Measurements from ENCODE around the gene OVAAL. TPM values are rescaled to one million over a fixed set of nuclear protein-coding genes. Genes with fewer than 3 reads are reported as not detected.

Gene OVAAL
- total and polyA plus RNA-seq, 2 of the 4 experiments (the other 2 are of a cell fraction): not detected

DNA sequence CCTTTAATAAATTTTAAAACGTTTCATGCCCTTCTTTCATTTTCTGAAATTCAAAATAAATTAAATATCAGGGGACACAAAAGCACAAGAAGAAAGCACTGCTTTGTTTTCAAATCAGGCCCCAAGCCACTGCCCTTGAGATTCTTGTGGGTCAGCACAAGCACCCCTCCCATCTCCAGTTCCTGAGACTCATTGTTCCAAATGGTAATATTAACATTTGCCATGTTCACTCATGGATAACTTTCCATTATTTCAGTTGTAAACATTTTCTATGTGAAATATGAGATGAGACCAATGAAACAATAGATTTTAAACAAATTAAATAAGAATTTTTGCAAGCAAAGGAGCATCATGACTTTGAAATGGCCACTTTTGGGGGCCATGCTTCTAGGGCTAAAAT is 7.7 kb downstream of the OVAAL start:
- 60% methylated on average over 1 of the region's 1 CpG; no CpG with 5 or more reads in 1 of the 2 experiments for WGBS, 2 experiments (ENCODE audit: extremely low coverage in 2 of 2, insufficient read length in 1 of 2)
- Histone ChIP-seq H3K4me2 (ENCODE audit: low read depth, low read length) (no peak overlapping the region), H3K27me3 (ENCODE audit: control insufficient read depth, insufficient read depth, low read length) (no peaks in the 10 kb centered on the region), H3K23ac (ENCODE audit: low read depth, low read length) (no peak overlapping the region), H2AK5ac (ENCODE audit: low read depth, low read length) (no peak overlapping the region), H3K14ac (replicated peaks; ENCODE audit: low read depth, low read length) (no peak overlapping the region), H3K4me3 (ENCODE audit: insufficient read depth, low read depth, low read length) (no peak overlapping the region), H3K9ac (ENCODE audit: low read depth, low read length) (no peak overlapping the region), H4K5ac (ENCODE audit: low read depth, low read length) (no peak overlapping the region), H3K4me1 (ENCODE audit: control insufficient read depth, insufficient read depth, low read length) (peaks cover 15% of the 10 kb centered on the region), H4K8ac (ENCODE audit: low read depth in 2 of 2, low read length in 2 of 2) (no peak overlapping the region), H2BK120ac (ENCODE audit: low read depth, low read length) (no peak overlapping the region; the same call in 1 of the 2 replicates), H2BK5ac (ENCODE audit: low read depth, low read length, poor library complexity, severe bottlenecking) (no peak overlapping the region), H2AFZ (replicated peaks; ENCODE audit: low read length, poor library complexity) (no peak overlapping the region), H3K9me3 (ENCODE audit: control insufficient read depth, insufficient read depth, low read length) (no peaks in the 10 kb centered on the region), H3K9me1 (ENCODE audit: insufficient read depth, low read length) (peaks cover 16% of the 10 kb centered on the region), H2AK9ac (replicated peaks; ENCODE audit: low read depth, low read length, poor library complexity) (no peak overlapping the region), H3K4ac (ENCODE audit: low read depth, low read length) (no peak overlapping the region), H3K56ac (ENCODE audit: extremely low read depth, insufficient read depth, low read length) (no peak overlapping the region), H3K79me1 (ENCODE audit: low read depth in 1 of 2, low read length in 2 of 2) (0 out of 4 replicates have a peak, but pooled peaks cover 0 to 8% of the 10 kb centered on the region in 2 experiments), H3K18ac (ENCODE audit: low read depth, low read length) (no peak overlapping the region), H2BK15ac (ENCODE audit: low read depth, low read length) (no peak overlapping the region), H3K27ac (ENCODE audit: insufficient read depth, low read length) (no peak overlapping the region), H4K91ac (ENCODE audit: insufficient read depth, low read depth, low read length) (no peak overlapping the region), H4K20me1 (ENCODE audit: insufficient read depth, low read length) (no peaks in the 10 kb centered on the region), H2BK20ac (ENCODE audit: low read depth, low read length) (no peak overlapping the region), H3K36me3 (ENCODE audit: control insufficient read depth, insufficient read depth, low read length) (no peaks in the 10 kb centered on the region)
- POLR2A ChIA-PET (ENCODE audit: unreplicated experiment): no interaction called here
- in situ Hi-C loops (cut with MboI; ENCODE audit: low sequenced_read_pairs): no loop called here
- dilution Hi-C loops (cut with HindIII; ENCODE audit: low sequenced_read_pairs, unreplicated experiment): no loop called here
- no peak for TF ChIP-seq MXI1 (IDR thresholded peaks at IDR 0.05; ENCODE audit: borderline replicate concordance, low read depth, low read length)
- no peak for TF ChIP-seq BHLHE40 (IDR thresholded peaks at IDR 0.05; ENCODE audit: low read depth, low read length)
- no peak for TF ChIP-seq MAFK (IDR thresholded peaks at IDR 0.05; ENCODE audit: low read depth, low read length)
- no peak for TF ChIP-seq POLR2A (IDR thresholded peaks at IDR 0.05; ENCODE audit: low read depth, low read length)
- no peak for TF ChIP-seq CTCF (conservative IDR thresholded peaks at IDR 0.05; ENCODE audit: low read depth, low read length)
- no peak for TF ChIP-seq MAZ (IDR thresholded peaks at IDR 0.05; ENCODE audit: borderline replicate concordance, low read depth, low read length)
- TF ChIP-seq, protein P1, sequence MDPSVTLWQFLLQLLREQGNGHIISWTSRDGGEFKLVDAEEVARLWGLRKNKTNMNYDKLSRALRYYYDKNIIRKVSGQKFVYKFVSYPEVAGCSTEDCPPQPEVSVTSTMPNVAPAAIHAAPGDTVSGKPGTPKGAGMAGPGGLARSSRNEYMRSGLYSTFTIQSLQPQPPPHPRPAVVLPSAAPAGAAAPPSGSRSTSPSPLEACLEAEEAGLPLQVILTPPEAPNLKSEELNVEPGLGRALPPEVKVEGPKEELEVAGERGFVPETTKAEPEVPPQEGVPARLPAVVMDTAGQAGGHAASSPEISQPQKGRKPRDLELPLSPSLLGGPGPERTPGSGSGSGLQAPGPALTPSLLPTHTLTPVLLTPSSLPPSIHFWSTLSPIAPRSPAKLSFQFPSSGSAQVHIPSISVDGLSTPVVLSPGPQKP (IDR thresholded peaks at IDR 0.05; ENCODE audit: borderline replicate concordance, low read depth, low read length): no peak
- TF ChIP-seq RAD21 (IDR thresholded peaks at IDR 0.05; ENCODE audit: low read length): no peak
- no peak for TF ChIP-seq FOS (IDR thresholded peaks at IDR 0.05; ENCODE audit: low read depth, low read length)
- no peak for TF ChIP-seq RFX5 (IDR thresholded peaks at IDR 0.05; ENCODE audit: low read depth, low read length)
- no peak for TF ChIP-seq NFE2L2 (IDR thresholded peaks at IDR 0.05; ENCODE audit: low read depth, low read length)
- no TSS peak for BruUV-seq (replicated peaks)
- ATAC-seq (ENCODE audit: low read depth) (no peak), DNase-seq (no peak)
- CTCF ChIA-PET: interaction anchor here (0.7 kb wide), 1 partner anchor 16 kb away, joined by 4 read pairs; no protein-coding TSS in a partner anchor
- intact Hi-C loops (cut with micrococcal nuclease): no loop called here

Measured in IMR-90 (cell line).